ENCODE data around the gene GRK1.

Gene GRK1

DNA sequence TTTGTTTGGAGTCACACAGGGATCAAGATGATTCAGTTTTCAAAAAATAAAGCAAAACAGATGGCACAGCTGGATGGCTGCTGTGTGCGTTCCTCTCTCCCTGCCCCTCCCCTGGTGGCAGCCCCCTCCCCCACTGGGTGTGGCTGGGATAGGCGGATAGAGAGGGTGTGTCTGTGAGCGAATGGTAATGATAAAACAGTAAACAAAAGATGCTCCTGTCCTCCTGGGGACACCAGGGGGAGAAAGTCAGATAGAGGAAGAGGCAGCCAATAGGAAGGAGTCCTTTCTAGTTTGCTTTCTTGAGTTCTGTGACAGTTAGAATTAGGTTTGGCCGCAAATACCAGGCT lies 98.5 kb downstream of the GRK1 start:
- TF ChIP-seq, protein P1, sequence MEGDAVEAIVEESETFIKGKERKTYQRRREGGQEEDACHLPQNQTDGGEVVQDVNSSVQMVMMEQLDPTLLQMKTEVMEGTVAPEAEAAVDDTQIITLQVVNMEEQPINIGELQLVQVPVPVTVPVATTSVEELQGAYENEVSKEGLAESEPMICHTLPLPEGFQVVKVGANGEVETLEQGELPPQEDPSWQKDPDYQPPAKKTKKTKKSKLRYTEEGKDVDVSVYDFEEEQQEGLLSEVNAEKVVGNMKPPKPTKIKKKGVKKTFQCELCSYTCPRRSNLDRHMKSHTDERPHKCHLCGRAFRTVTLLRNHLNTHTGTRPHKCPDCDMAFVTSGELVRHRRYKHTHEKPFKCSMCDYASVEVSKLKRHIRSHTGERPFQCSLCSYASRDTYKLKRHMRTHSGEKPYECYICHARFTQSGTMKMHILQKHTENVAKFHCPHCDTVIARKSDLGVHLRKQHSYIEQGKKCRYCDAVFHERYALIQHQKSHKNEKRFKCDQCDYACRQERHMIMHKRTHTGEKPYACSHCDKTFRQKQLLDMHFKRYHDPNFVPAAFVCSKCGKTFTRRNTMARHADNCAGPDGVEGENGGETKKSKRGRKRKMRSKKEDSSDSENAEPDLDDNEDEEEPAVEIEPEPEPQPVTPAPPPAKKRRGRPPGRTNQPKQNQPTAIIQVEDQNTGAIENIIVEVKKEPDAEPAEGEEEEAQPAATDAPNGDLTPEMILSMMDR (IDR thresholded peaks at IDR 0.05; ENCODE audit: low read depth, low read length, missing control alignments): no peak
- no peak overlapping the region for H3K4me3 ChIP-seq (replicated peaks; ENCODE audit: low read depth, low read length)
- peak; percentile 62 for DNase-seq (ENCODE audit: extremely low read depth, low read depth)

DNA sequence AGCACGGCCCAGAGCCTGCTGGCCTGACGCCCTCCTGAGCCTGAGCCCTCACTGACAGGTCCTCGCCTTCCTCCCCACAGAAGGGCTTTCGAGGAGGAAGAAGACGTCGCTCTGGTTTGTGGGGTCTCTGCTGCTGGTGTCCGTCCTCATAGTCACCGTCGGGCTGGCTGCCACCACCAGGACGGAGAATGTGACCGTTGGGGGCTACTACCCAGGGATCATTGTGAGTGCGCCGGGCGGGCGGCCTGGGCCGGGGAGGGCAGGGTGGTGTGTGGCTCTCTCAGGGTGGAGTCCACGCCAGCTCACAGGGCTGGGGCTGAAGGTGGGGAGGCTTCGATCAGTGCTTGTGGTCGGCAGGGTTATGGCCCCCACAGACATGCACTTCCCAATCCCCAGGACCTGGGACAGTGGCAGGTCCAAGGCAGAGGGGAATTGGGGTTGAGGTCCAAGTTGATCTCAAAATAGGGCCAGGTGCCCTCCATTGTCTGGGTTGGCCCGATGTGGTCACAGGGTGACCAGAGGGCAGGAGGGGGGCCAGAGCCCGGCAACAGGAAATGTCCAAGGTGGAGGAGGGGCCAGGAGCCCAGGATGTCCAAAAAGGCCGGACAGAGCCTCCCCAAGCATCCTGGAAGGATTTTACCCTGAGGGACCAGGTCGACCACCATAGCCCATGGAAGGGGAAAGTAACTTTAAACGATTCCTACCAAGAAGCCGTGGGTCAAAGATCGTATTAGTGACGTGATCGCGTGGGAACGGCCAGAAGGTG lies 99.2 kb downstream of the GRK1 start:
- no peak for DNase-seq (ENCODE audit: extremely low read depth, low read depth)
- TF ChIP-seq, protein P1 (IDR thresholded peaks at IDR 0.05; ENCODE audit: low read depth, low read length, missing control alignments): no peak
- H3K4me3 ChIP-seq (replicated peaks; ENCODE audit: low read depth, low read length): no peak overlapping the region

DNA sequence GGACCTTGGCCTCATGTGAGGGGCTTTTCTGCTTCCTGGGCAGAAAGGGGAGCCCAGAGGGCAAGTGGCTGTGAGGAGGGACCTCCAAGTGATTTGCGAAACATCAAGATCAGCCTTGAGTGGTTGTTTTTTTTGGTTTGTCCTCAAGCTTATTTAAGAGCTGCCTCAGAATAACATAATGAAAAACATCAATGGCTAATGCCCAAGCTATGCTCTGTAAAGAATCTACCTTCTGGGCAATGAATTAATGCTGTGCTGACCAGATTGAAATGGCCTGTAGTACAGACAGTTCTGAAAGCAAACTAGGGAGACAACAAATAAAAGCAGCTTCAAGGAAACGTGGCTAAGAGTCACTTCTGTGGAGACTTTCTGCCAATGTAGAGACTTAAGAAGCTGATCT lies 100.3 kb downstream of the GRK1 start:
- DNase-seq (ENCODE audit: extremely low read depth, low read depth): no peak
- TF ChIP-seq, protein P1 (IDR thresholded peaks at IDR 0.05; ENCODE audit: low read depth, low read length, missing control alignments): no peak
- H3K4me3 ChIP-seq (replicated peaks; ENCODE audit: low read depth, low read length): no peak overlapping the region

DNA sequence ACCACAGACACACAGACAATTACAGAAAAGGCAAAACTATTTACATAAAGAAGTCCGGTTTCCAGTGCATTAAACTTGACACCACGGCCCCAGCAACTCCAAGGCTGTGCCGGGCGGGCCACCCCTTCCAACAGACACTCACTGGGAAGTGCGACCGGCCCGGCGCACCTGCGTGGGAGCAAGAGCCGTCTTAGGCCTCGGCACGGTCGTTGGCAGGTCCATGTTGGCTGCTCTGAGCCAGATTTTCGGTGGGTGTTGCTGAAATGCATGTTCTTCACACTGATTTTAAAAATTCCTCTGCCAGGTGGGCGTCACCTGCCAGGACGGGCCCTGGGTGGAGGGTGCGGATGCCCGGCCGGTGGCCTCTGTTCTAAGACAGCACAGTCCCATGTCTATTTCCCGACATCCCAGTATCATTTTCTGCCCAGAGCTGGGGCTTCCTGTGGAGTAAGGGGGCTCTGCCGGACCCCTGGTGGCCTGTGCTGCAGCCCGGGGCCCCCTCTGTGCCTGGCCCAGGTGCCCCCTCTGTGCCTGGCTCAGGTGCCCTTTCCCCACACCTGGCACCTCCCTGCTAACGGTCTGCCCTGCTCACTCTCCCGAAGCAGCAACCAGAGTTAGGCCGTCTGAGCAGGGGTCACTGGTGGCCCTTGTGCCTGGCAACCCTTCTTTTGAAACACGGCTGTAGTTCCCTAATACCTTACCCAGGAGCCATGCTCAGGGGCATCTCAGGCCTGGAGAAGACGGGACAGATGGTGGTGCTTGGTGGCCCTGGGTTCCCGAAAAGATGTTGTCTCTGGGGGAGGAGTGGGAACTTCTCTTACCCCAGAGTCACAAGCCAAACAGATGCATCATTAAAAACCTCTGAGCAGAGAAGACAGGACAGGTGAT lies 101.2 kb downstream of the GRK1 start:
- no peak overlapping the region for H3K4me3 ChIP-seq (replicated peaks; ENCODE audit: low read depth, low read length)
- TF ChIP-seq, protein P1 (IDR thresholded peaks at IDR 0.05; ENCODE audit: low read depth, low read length, missing control alignments): no peak
- DNase-seq (ENCODE audit: extremely low read depth, low read depth): no peak

DNA sequence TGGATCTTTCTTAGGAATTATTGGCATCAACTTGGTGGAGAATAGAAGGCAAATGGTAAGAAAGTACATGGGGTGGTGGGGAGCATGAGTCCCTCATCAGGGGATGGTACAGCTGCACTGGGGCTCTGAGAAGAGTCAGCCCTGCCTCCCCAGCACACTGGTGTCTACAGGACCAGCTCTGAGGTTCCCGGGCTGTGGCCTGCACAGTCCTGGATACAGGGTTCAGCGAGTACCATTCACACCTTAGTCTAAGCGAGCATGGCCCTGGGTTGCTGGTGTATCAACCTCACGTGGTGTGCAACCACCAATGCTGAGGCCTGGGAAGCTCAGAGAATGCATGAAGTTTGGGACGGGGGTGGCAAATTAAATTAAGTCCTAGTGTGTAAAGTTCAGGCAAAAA lies 102.1 kb downstream of the GRK1 start:
- DNase-seq (ENCODE audit: extremely low read depth, low read depth): no peak
- H3K4me3 ChIP-seq (replicated peaks; ENCODE audit: low read depth, low read length): no peak overlapping the region
- TF ChIP-seq, protein P1 (IDR thresholded peaks at IDR 0.05; ENCODE audit: low read depth, low read length, missing control alignments): no peak

DNA sequence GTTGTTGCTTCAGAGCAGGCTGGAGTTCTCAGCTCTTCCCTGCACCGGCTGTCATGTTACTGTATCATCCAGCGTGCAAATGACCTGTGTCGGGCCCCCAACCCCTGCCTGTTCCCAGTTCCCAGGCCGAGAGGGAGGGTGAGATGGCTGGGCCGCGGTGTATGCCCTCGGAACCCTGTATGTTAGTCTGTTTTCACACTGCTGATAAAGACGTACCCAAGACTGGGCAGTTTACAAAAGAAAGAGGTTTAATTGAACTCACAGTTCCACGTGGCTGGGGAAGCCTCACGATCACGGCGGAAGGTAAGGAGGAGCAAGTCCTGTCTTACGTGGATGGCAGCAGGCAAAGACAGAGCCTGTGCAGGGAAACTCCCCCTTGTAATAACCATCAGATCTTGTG lies 102.9 kb downstream of the GRK1 start:
- DNase-seq (ENCODE audit: extremely low read depth, low read depth): no peak
- TF ChIP-seq, protein P1 (IDR thresholded peaks at IDR 0.05; ENCODE audit: low read depth, low read length, missing control alignments): no peak
- H3K4me3 ChIP-seq (replicated peaks; ENCODE audit: low read depth, low read length): no peak overlapping the region
